ENCODE measurements around the gene WRNIP1.

DNA sequence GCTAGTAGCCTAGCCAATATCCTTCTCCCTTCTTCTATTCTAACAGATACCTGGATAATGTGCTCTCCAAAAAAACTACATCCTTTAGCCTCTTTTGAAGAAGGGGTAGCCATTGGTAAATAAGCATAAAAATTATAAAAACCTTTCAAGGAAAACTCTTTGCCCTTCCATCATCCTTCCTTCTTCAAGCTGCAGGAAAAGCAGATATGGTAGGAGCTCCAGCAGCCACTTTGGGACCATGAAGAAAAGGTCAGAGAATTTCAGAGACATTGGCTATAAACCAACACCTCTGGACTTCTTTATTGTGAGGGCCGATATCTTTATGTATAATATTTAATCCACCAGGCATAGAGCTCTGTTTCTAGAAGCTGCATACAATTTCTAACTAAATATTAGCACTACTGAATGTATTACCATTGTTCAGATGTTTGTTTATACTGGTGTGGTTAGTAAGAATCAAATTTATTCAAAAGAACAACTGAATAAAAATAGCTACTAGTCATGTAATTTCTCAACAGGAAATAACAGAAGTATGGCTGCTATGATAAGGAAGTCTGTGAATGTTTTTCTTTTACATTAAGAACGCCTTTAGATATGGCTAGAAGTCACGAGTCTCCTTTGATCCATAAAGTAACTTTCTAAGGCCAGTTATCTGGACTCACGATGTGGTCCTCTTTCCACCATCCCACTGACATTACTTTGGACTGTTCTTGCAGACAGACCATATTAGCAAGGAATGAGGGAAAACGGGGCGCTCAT is 46.7 kb upstream of the WRNIP1 start:
- TF ChIP-seq EZH2 (IDR thresholded peaks at IDR 0.05; ENCODE audit: low read length, missing control alignments) (no peak), CTCF (conservative IDR thresholded peaks at IDR 0.05 in 1 of 2, IDR thresholded peaks at IDR 0.05 in 1 of 2; ENCODE audit: low read depth in 1 of 2, low read length in 2 of 2) (no peak)

Data from fibroblast of lung (primary cell).